Measurements from ENCODE around the gene MPV17.
"Not testable (repeated sequence)": the region's sequence is repeated elsewhere in the genome, so short reads cannot be mapped to it uniquely, and the experiment has no call there.

MPV17 gene

GRCh38 chr2:27322766-27323595 lies at the start of gene MPV17:
Gene MPV17 (minus strand): TSS chr2:27323097. CDS start chr2:27322517, 580 bp downstream.
- DNase-seq (ENCODE audit: low spot score) = peak; percentile 95

GRCh38 chr2:27370816-27371620 lies 48.1 kb upstream of the MPV17 start:
- DNase-seq (ENCODE audit: low spot score) = peak; percentile 59

- DNase-seq (ENCODE audit: low spot score) = peak; percentile 99
Measured at GRCh38 chr2:27370026-27370815, 47.3 kb upstream of the MPV17 start, which contains the start of the genes EIF2B4 and SNX17. Gene EIF2B4 (minus strand): TSS chr2:27370338. CDS start chr2:27370314, 24 bp downstream. Gene SNX17 (plus strand): TSS chr2:27370616. CDS start chr2:27370744, 128 bp downstream.

- peak; percentile 64 for DNase-seq (ENCODE audit: low spot score)
Measured at GRCh38 chr2:27369471-27370025, 46.7 kb upstream of the MPV17 start.

GRCh38 chr2:27363933-27364332 lies 41.0 kb upstream of the MPV17 start:
- DNase-seq (ENCODE audit: low spot score) = no peak

- no peak for DNase-seq (ENCODE audit: low spot score)
Measured at GRCh38 chr2:27362678-27363420, 40.0 kb upstream of the MPV17 start.

GRCh38 chr2:27356382-27357181 lies 33.7 kb upstream of the MPV17 start, which contains the start of gene GTF3C2:
Gene GTF3C2 (minus strand): TSS chr2:27356764. CDS start chr2:27343554, 13,210 bp downstream.
- peak; percentile 98 for DNase-seq (ENCODE audit: low spot score)

- DNase-seq (ENCODE audit: low spot score) = peak; percentile 74
Measured at GRCh38 chr2:27356056-27356381, 33.1 kb upstream of the MPV17 start.

- DNase-seq (ENCODE audit: low spot score) = no peak
Measured at GRCh38 chr2:27354597-27354927, 31.7 kb upstream of the MPV17 start.

GRCh38 chr2:27353762-27354596 lies 31.1 kb upstream of the MPV17 start:
- peak; percentile 14 for DNase-seq (ENCODE audit: low spot score)

GRCh38 chr2:27353386-27353761 lies 30.5 kb upstream of the MPV17 start:
- not testable (repeated sequence) for DNase-seq (ENCODE audit: low spot score)

- no peak for DNase-seq (ENCODE audit: low spot score)
Measured at GRCh38 chr2:27351802-27352598, 29.1 kb upstream of the MPV17 start.

- DNase-seq (ENCODE audit: low spot score) = no peak
Measured at GRCh38 chr2:27350106-27350693, 27.3 kb upstream of the MPV17 start.

GRCh38 chr2:27347641-27348040 lies 24.7 kb upstream of the MPV17 start:
- no peak for DNase-seq (ENCODE audit: low spot score)

- no peak for DNase-seq (ENCODE audit: low spot score)
Measured at GRCh38 chr2:27336173-27336572, 13.3 kb upstream of the MPV17 start.

GRCh38 chr2:27335311-27335710 lies 12.4 kb upstream of the MPV17 start:
- no peak for DNase-seq (ENCODE audit: low spot score)

GRCh38 chr2:27324720-27325119 lies 1.8 kb upstream of the MPV17 start:
- no peak for DNase-seq (ENCODE audit: low spot score)

- DNase-seq (ENCODE audit: low spot score) = no peak
Measured at GRCh38 chr2:27323596-27324285, 844 bp upstream of the MPV17 start.

Data from kidney tubule cell (primary cell).